ENCODE measurements around the gene SLC9C1. TPM values are rescaled to one million over a fixed set of nuclear protein-coding genes. Genes with fewer than 3 reads are reported as not detected.

Gene SLC9C1
- total RNA-seq, 1 experiment from 2014 or later: not detected

- no peak for DNase-seq (ENCODE audit: low read depth)
Observed at GRCh38 chr3:112114576-112115160, 179.3 kb downstream of the SLC9C1 start.

- peak; percentile 53 for DNase-seq (ENCODE audit: low read depth)
Observed at GRCh38 chr3:112111785-112112402, 182.1 kb downstream of the SLC9C1 start.

DNA sequence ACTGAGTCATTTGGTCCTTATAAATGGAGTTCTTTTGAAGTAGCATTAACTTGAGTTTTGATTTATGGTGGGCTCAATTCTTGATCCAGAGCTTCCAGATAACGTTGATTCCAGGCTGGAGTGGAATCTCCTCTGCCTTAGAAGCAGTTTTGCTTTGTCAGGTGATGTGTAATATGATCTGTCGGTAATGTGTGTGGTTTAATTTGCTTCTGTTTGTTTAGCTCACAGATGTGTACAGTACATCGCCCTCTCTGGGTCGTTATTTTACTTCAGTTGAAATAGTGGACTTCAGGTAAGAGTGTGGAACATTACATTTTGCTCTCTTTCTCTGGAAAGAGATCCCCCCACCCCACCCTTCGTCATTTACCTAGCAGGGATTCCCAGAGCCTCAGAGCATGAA is 184.7 kb downstream of the SLC9C1 start:
- DNase-seq (ENCODE audit: low read depth): no peak

- no peak for DNase-seq (ENCODE audit: low read depth)
Observed at GRCh38 chr3:112104774-112105173, 189.2 kb downstream of the SLC9C1 start.

DNA sequence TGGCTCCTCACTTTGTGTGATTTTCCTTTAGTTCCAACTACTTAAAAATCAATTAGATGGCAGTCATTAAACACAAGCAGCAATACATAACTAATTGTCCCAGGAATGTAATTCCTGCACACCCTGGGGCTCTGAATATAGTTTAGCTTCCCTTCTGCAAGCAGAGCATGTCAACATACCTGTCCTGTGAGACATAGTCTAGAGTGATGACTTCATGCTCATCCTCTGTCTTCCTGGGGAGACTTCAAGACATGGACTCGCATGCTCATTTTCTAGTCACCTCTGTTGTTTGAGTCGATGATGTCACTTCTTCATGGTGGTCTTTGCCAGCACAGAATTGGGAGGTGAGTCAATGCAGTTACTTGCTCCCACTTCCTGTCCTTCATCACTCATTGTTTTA is 192.1 kb downstream of the SLC9C1 start:
- peak; percentile 77 for DNase-seq (ENCODE audit: low read depth)

DNA sequence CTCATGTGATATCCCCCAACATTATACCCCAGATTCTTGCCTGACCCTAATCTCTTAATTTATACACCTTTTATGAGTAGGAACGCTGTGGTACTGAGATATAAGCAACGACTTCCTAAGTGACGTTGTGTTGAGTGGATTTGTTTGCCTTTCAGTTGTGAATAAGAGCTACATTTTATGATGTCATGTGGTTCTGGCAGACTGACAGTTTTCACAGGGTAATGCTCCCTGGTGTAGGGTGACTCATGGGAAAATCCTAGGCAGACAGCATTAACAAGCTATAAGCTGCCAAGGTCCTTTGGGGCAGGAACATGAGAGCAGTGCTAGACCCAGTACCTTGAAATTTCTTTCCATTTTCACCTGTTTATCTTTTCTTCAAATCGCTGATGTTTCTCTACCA is 196.6 kb downstream of the SLC9C1 start:
- DNase-seq (ENCODE audit: low read depth): peak; percentile 98

DNA sequence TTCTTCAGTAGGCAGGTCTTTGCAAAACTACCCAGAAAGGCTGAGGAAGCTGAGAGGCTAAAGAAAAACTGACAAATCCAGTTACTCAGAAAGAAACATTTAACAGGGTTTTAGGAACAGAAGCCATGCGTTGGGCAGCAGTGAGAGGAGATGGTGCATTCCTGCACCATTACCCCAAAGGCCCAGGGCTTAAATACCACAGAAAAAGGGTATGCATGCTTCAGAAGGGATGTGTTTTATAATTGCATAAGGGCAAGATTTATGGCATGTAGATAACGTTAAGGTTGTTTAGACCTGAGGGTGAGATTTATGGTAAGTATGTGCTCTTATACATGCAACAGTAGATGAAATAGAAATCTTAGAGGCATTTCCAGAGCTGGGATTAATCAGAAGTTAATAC is 197.8 kb downstream of the SLC9C1 start:
- DNase-seq (ENCODE audit: low read depth): no peak

DNA sequence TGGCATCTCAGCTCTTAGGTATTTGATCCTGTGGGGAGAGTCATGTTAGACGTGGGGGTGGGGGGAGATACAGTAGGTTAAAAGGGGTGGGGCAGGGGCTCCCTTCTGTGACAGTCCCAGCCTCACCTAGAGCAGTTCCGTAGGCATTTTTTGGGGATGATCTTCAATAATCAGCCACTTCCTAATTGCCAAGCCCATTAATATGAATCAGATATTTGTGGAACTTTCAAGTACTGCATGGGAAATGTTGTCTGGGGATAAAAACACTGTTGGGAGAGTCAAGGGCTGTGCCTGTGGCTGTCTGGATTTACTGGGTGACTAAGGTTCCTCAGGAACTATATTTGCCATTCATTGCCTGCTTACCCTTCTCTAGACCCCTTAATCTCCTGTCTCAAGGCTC is 198.3 kb downstream of the SLC9C1 start:
- DNase-seq (ENCODE audit: low read depth): no peak

DNA sequence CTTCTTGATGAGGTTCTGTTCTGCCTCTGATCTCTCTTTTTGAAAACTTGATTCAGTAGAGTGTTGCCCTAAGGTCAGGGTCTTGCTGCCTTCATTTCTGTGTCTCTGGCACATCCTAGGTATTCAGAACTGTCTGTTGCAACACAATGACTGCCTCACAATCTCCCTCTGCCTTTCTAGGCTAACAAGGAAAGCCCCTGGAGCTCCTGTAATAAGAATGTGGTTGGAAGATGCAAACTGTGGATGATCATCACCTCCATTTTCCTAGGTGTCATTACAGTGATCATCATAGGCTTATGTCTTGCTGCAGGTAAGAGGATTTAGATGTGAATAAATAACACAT is 200.9 kb downstream of the SLC9C1 start:
- DNase-seq (ENCODE audit: low read depth): no peak

DNA sequence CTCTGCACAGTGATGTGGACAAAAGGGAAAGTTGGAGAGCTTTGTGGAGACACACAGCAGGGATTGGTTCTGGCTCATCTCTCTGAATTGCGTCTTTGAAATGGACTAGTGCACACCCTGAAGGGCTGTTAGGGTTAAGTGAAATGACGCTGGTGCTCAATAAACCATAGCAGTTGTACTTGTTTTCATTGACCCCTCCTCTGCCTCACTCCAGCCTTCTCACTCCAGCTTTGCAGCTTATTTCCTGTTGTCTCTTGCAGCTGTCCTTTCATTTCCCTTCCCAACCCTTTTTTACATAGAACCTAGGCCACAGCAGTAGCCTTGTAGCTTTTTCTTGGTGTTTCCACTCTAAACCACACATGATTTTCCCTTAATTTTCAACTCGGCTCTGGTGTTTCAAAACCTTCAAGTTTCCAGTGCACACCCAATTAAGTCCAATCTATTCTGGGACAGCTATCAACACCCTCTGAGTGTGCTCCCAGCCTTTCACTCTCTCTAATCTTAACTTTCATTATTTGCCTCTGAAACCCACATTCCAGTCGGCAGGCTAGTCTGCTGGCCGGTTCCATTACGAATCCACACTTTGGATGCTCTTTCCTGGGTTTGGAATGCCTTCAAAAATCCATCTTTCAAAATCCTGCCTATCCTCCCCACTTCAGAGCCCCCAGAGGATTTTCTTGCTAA is 201.4 kb downstream of the SLC9C1 start:
- peak; percentile 17 for DNase-seq (ENCODE audit: low read depth)

DNA sequence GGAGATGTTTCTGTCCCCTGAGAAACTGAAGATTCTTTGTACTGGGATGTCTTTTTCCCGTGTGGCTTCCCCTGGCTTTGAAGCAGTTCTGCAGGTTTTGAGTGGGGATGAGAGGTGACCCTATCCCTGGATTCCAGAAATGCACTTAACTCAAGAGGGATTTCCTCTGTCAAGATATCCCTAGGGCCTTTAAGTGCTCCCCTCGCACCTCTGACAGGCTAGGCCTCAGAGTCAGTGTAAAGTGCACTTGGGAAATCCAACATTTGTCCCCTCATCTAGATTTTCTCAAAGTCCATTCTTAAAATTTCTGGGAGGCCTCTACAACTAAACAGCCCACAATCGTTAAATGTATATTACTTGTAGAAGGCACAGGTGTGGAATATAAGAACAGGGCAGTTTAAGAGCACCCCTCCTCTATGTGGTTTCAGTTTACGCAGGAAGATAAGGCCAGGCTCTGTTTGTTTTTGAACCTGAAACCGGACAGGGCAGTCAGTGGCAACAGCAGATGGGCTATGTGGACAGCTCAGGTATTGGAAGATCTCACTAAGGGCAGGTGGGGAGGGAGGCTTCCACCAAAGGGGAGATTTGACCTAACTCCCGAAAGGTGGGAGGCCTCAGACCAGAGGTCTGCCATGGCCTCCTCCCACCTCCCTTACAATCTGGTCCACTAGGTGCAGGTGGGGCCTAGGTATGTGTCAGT is 203.0 kb downstream of the SLC9C1 start:
- DNase-seq (ENCODE audit: low read depth): no peak

Other genes starting within 250 kb of the SLC9C1 start
- 6.4 and 7.4 TPM in 2 replicates for gene C3orf52, start 207.8 kb downstream of the SLC9C1 start, total RNA-seq (2014; rRNA removed; shearing (Covaris generic))
- gene GCSAM, start 161.0 kb downstream of the SLC9C1 start, total RNA-seq (2014; rRNA removed; shearing (Covaris generic)): not detected in 2 replicates
- 0.49 and 3.4 TPM in 2 replicates for gene CD200, start 38.9 kb upstream of the SLC9C1 start, total RNA-seq (2014; rRNA removed; shearing (Covaris generic))
- gene BTLA, start 205.3 kb upstream of the SLC9C1 start, total RNA-seq (2014; rRNA removed; shearing (Covaris generic)): 0.10 TPM in 1 of 2 replicates, not detected in the other